GM15510 (cell line): ENCODE results near the gene TP73.

Experiments used
- POLR2A ChIP-seq: IDR thresholded peaks from 3 replicates; pipeline ENCODE4 v1.6.1; 2011; ENCODE audit warnings: borderline replicate concordance; ENCODE audit not compliant: insufficient read length; ENCODE audit errors: extremely low read depth

Gene TP73

DNA sequence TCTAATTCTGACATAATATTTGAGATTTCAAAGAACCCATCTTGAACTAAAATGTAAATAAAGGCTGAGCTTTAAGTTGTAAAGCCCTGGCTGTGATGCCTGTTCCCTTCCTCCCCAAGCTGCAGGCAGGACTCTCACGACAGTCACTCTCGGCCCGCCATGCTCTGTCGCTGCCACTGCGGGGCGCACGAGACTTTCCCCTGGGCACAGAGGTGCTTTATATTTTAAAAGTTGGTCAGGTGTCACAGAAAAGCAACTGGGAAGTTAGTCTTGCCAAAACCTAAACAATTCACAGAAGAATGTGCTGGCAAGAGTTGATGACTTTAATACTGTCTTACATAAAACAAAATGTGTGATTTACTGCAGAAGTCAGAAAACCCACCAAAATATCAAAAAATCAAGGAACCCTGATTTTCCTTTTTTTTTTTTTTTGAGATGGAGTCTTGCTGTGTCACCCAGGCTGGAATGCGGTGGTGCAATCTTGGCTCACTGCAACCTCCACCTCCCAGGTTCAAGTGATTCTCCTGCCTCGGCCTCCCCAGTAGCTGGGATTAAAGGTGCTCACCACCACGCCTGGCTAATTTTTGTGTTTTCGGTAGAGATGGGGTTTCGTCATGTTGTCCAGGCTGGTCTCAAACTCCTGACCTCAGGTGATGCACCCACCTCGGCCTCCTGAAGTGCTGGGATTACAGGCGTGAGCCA is 133.3 kb downstream of the TP73 start:
- no peak for TF ChIP-seq POLR2A
